Tibial nerve (tissue), 4 donors: ENCODE measurements around the gene TUBGCP2. TPM values are rescaled to one million over a fixed set of nuclear protein-coding genes. Genes with fewer than 3 reads are reported as not detected.
A peak's percentile ranks its signal among the peaks of the same experiment; 100 is the strongest.

Source experiments
- DNase-seq, 2 donors: peaks; one replicate each; pipeline ENCODE4 v3.0.0-alpha.2; 2019; ENCODE audit warnings: low spot score in 2 of 2
- H3K27ac ChIP-seq, 4 donors: fragments of 200-600 bp; sonication (generic) in 3 of 4; one replicate each; pipeline ENCODE4 v1.5.1; 2017 to 2019; ENCODE audit warnings: mild to moderate bottlenecking in 1 of 4
- H3K27me3 ChIP-seq, 2 donors: fragments of 200-600 bp; sonication (generic) in 1 of 2; one replicate each; pipeline versions ENCODE4 v1.5.1 to v1.6.0; 2017 to 2019
- H3K36me3 ChIP-seq, 3 donors: fragments of 200-600 bp; sonication (generic); one replicate each; pipeline ENCODE4 v1.5.1; 2018 to 2019
- H3K4me1 ChIP-seq, 4 donors: fragments of 200-600 bp; sonication (generic) in 3 of 4; one replicate each; pipeline ENCODE4 v1.5.1; 2017 to 2019
- H3K4me3 ChIP-seq, 4 donors: fragments of 200-600 bp; sonication (generic) in 3 of 4; one replicate each; pipeline ENCODE4 v1.5.1; 2017 to 2019; ENCODE audit warnings: mild to moderate bottlenecking in 1 of 4, moderate library complexity in 1 of 4
- H3K9me3 ChIP-seq, 4 donors: fragments of 200-600 bp; sonication (generic) in 3 of 4; one replicate each; pipeline ENCODE4 v1.5.1; 2017 to 2019
- EP300 ChIP-seq, 2 donors: sonication (generic); formaldehyde crosslinking; IDR thresholded peaks; one replicate each; pipeline ENCODE4 v1.6.1; 2017; ENCODE audit warnings: antibody characterized with exemption in 2 of 2, mild to moderate bottlenecking in 1 of 2
- POLR2A ChIP-seq, 2 donors: fragments of 450-650 bp; IDR thresholded peaks; one replicate each; pipeline ENCODE4 v1.6.1; 2017; ENCODE audit warnings: antibody characterized with exemption in 2 of 2, mild to moderate bottlenecking in 2 of 2, moderate library complexity in 2 of 2
- WGBS, 2 donors: methylation state at CpG; one replicate each; pipeline ENCODE4 v1.1.5; 2018; 5-methylcytosine and 5-hydroxymethylcytosine counted together
- total RNA-seq, 4 donors: library from RNA; depleted of rRNA; stranded (reverse); fragments of >200 nt; gene quantifications; one replicate each; pipeline ENCODE4 v1.1.0, GENCODE V29; 2016
- TF ChIP-seq, protein P1 (sequence below), 5 experiments: fragments of 200-600 bp in 3 of 5; fragments of 450-650 bp in 2 of 5; sonication (generic) in 3 of 5; IDR thresholded peaks; one replicate each; pipeline ENCODE4 v1.5.1; 2016 to 2019; ENCODE audit warnings: antibody characterized with exemption in 5 of 5, mild to moderate bottlenecking in 3 of 5, moderate library complexity in 2 of 5

The TUBGCP2 gene
- total RNA-seq = 10 to 100 TPM; 35.8 to 73.5 (median 45.7) TPM

DNA sequence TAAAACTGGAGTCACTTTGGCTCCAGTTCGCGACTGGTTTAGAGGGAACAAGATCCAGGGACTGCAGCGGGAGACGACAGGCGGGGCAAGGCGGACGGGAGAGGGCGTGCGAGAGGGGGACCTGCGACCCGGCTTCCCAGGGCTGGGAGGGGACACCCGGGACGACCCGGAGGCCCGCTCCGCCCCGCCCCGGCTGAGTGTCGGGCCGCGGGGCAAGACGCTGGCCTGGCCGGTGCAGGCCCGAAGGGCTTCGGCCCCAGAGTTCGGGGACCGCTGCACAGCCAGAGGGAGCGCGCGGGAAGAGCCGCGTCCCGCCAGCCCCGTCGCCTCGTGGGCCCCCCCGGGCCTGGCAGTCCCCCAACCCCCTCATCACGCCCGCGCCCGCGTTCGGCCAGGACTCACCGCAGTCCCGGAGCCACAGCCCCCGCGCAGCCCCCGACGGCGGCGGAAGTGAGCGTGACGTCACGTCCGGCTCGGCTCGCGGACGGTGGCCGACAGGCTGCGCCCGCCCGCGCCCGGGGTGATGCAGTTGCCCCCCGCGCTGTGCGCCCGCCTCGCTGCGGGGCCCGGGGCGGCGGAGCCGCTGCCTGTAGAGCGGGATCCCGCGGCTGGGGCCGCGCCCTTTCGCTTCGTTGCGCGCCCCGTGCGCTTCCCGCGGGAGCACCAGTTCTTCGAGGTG is at the start of gene TUBGCP2, which contains the start of gene ZNF511:
TUBGCP2 (minus strand) TSS at position 452 of the 679 bp plus-strand sequence. CDS start 5,931 bp downstream, outside the sequence.
ZNF511 (plus strand) TSS at position 494 of the 679 bp plus-strand sequence; CDS start at position 524, 30 bp downstream.
- Histone ChIP-seq H3K4me1 (peaks cover 0 to 51% (median 17%) of the 10 kb centered on the region in 4 donors), H3K9me3 (no peaks in the 10 kb centered on the region), H3K36me3 (peaks cover 0 to 43% (median 10%) of the 10 kb centered on the region in 3 donors), H3K27me3 (no peaks in the 10 kb centered on the region), H3K4me3 (peak within 1 kb of the TSS; percentile 89 to 100 (median 96)), H3K27ac (peak within 1 kb of the TSS; percentile 92 to 97 (median 96))
- TF ChIP-seq, protein P1, sequence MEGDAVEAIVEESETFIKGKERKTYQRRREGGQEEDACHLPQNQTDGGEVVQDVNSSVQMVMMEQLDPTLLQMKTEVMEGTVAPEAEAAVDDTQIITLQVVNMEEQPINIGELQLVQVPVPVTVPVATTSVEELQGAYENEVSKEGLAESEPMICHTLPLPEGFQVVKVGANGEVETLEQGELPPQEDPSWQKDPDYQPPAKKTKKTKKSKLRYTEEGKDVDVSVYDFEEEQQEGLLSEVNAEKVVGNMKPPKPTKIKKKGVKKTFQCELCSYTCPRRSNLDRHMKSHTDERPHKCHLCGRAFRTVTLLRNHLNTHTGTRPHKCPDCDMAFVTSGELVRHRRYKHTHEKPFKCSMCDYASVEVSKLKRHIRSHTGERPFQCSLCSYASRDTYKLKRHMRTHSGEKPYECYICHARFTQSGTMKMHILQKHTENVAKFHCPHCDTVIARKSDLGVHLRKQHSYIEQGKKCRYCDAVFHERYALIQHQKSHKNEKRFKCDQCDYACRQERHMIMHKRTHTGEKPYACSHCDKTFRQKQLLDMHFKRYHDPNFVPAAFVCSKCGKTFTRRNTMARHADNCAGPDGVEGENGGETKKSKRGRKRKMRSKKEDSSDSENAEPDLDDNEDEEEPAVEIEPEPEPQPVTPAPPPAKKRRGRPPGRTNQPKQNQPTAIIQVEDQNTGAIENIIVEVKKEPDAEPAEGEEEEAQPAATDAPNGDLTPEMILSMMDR (IDR thresholded peaks at IDR 0.05) = peak in 3 of 5 experiments; percentile 9 to 63 (median 34)
- TF ChIP-seq POLR2A (IDR thresholded peaks at IDR 0.05) = peak in 1 of 2 donors; percentile 72
- peak in 1 of 2 donors; percentile 68 for TF ChIP-seq EP300 (IDR thresholded peaks at IDR 0.05)
- WGBS, 2 donors = 0% methylated on average over 34 to 50 of the region's 89 CpGs
- peak; percentile 72 to 75 for DNase-seq

GRCh38 chr10:133357285-133358161 is 48.9 kb upstream of the TUBGCP2 start, which contains the start of gene FUOM:
FUOM (minus strand) TSS chr10:133358019; CDS start chr10:133358007, 12 bp downstream.
- TF ChIP-seq, protein P1 (IDR thresholded peaks at IDR 0.05) = no peak
- TF ChIP-seq EP300 (IDR thresholded peaks at IDR 0.05) = peak in 1 of 2 donors; percentile 63
- peak in 1 of 2 donors; percentile 37 for TF ChIP-seq POLR2A (IDR thresholded peaks at IDR 0.05)
- DNase-seq = no peak
- H3K27ac ChIP-seq = peak within 1 kb of the TSS; percentile 42 to 91 (median 87)
- no peaks in the 10 kb centered on the region for H3K27me3 ChIP-seq
- peak within 1 kb of the TSS; percentile 45 to 84 (median 77) for H3K4me3 ChIP-seq
- peaks cover 0 to 33% (median 0%) of the 10 kb centered on the region in 3 donors for H3K36me3 ChIP-seq
- H3K4me1 ChIP-seq = peaks cover 0 to 31% (median 11%) of the 10 kb centered on the region in 4 donors
- 4% methylated on average over 16 of the region's 83 CpGs for WGBS, 2 donors
- peaks cover 0 to 8% (median 0%) of the 10 kb centered on the region in 4 donors for H3K9me3 ChIP-seq

DNA sequence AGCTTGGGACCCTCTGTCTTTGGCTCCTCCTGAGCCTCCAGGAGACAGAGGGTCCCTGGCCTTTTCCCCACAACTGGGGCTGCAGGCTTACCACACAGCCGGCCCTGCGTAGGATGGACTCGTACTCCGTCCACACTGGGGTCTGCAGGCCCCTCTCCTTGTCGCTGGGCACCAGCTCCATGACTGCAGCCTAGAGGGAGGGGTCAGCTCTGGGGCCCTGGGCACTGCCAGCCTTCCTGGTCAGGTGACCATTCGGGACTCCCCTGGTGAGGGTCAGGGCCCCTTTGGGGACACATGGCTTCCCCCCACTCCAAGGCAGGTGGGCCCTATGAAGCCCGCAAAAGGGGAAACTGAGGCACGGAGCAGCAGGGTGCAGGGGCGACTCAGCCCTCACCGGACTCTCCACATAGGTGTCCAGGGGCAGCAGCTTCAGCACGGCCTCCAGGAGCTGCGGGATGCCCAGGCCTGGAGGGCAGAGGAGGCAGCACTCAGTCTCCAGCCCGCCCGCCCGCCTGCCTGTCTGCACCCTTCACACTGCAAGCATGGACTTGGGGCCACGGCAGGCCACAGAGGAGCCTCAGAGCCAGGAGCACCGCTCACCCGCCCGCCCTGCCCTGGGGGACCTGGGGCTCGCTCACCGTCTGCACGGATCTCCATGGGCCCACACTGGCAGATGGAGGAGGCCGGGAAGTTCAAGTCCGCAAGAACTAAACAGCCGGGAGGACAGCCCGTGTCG is 48.0 kb upstream of the TUBGCP2 start:
- TF ChIP-seq, protein P1 (IDR thresholded peaks at IDR 0.05) = no peak
- TF ChIP-seq POLR2A (IDR thresholded peaks at IDR 0.05) (no peak), EP300 (IDR thresholded peaks at IDR 0.05) (no peak)
- Histone ChIP-seq H3K9me3 (peaks cover 0 to 8% (median 0%) of the 10 kb centered on the region in 4 donors), H3K27ac (peak overlapping the region in 3 of 4 donors; percentile 83 to 91 (median 91)), H3K27me3 (no peaks in the 10 kb centered on the region), H3K4me3 (peak overlapping the region; percentile 45 to 84 (median 77)), H3K4me1 (peaks cover 0 to 29% (median 11%) of the 10 kb centered on the region in 4 donors), H3K36me3 (peaks cover 0 to 25% (median 0%) of the 10 kb centered on the region in 3 donors)
- DNase-seq = no peak
- WGBS, 2 donors = 44 to 55% methylated on average over 13 of the region's 27 CpGs

DNA sequence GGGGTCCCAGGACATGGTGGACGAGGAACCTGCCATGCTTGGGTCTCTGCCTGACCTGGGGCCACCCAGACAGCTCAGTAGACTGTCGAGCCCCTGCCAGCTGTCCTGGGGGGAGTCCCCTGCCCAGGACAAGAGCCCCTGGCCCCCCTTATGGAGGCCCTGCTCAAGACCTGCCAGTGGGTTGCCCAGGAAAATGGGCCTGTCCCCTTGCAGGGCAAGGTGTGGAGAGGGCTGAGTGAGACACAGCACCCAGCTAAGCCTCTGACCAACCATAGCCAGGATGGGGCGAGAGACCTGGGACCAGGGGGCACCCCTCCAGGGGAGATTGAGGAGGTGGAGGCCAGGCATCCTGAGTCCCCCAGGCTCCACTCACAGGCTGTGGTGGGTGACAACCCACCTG is 47.3 kb upstream of the TUBGCP2 start:
- 90 to 100% methylated on average over 2 of the region's 3 CpGs for WGBS, 2 donors
- Histone ChIP-seq H3K9me3 (peaks cover 0 to 3% (median 0%) of the 10 kb centered on the region in 4 donors), H3K36me3 (peaks cover 0 to 23% (median 0%) of the 10 kb centered on the region in 3 donors), H3K27ac (peak overlapping the region in 1 of 4 donors; percentile 91), H3K27me3 (no peaks in the 10 kb centered on the region), H3K4me3 (no peak overlapping the region), H3K4me1 (peaks cover 0 to 32% (median 11%) of the 10 kb centered on the region in 4 donors)
- TF ChIP-seq EP300 (IDR thresholded peaks at IDR 0.05) (no peak), POLR2A (IDR thresholded peaks at IDR 0.05) (no peak)
- TF ChIP-seq, protein P1 (IDR thresholded peaks at IDR 0.05) = no peak
- no peak for DNase-seq
